ENCODE data around the gene LRP1-AS.

DNA sequence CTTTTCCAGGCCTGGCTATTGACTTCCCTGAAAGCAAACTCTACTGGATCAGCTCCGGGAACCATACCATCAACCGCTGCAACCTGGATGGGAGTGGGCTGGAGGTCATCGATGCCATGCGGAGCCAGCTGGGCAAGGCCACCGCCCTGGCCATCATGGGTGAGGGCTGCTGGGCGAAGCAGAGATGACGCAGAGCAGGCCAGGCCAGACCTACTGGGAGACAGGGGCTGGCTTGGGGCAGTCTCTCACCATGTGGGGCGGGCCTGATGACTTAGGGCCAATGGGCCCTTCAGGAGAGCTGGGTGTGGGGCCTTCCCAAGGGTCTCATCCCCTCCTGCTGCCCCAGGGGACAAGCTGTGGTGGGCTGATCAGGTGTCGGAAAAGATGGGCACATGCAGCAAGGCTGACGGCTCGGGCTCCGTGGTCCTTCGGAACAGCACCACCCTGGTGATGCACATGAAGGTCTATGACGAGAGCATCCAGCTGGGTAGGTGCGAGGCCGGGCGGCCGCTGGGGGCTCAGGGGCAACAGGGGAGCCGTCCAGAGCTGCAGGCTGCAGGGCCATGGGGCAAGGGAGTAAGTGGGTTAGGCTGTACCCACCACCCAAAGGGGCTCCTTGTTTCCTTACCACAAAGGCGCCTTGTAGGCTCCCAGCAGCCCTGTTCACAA lies 33.0 kb upstream of the LRP1-AS start:
- TF ChIP-seq, protein P1, sequence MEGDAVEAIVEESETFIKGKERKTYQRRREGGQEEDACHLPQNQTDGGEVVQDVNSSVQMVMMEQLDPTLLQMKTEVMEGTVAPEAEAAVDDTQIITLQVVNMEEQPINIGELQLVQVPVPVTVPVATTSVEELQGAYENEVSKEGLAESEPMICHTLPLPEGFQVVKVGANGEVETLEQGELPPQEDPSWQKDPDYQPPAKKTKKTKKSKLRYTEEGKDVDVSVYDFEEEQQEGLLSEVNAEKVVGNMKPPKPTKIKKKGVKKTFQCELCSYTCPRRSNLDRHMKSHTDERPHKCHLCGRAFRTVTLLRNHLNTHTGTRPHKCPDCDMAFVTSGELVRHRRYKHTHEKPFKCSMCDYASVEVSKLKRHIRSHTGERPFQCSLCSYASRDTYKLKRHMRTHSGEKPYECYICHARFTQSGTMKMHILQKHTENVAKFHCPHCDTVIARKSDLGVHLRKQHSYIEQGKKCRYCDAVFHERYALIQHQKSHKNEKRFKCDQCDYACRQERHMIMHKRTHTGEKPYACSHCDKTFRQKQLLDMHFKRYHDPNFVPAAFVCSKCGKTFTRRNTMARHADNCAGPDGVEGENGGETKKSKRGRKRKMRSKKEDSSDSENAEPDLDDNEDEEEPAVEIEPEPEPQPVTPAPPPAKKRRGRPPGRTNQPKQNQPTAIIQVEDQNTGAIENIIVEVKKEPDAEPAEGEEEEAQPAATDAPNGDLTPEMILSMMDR (IDR thresholded peaks at IDR 0.05; ENCODE audit: poor library complexity), result no peak
- TF ChIP-seq EZH2 (IDR thresholded peaks at IDR 0.05; ENCODE audit: borderline replicate concordance) (no peak), EZH2phosphoT487 (IDR thresholded peaks at IDR 0.05; ENCODE audit: low read depth, severe bottlenecking, unreplicated experiment) (no peak)

All from hepatocyte (in vitro differentiated cells).